ENCODE results near the gene SYK. TPM values are rescaled to one million over a fixed set of nuclear protein-coding genes. Genes with fewer than 3 reads are reported as not detected.

Gene SYK
- total and polyA plus RNA-seq, 2 of the 13 experiments (the other 11 are each of a cell fraction or from before 2014, with no cell fraction given), result not detected

- intact Hi-C loops (cut with micrococcal nuclease; ENCODE audit: unreplicated experiment), result no loop called here
- Histone ChIP-seq H3K4me3 (replicated peaks in 1 of 3; ENCODE audit: insufficient read depth in 1 of 3, low read depth in 2 of 3, low read length in 3 of 3) (no peak overlapping the region), H3K9me3 (ENCODE audit: low read length) (no peaks in the 10 kb centered on the region), H3K27me3 (ENCODE audit: control insufficient read depth in 1 of 2, insufficient read depth in 2 of 2, low read length in 2 of 2) (peaks cover 2 to 16% of the 10 kb centered on the region in 2 experiments; a peak in 2 of 5 replicates), H4K20me1 (ENCODE audit: insufficient read depth, low read length) (no peaks in the 10 kb centered on the region), H3K36me3 (replicated peaks in 1 of 2; ENCODE audit: control insufficient read depth in 1 of 2, insufficient read depth in 2 of 2, low read length in 2 of 2) (no peaks in the 10 kb centered on the region), H3K4me2 (ENCODE audit: low read depth, low read length) (no peak overlapping the region), H3K4me1 (ENCODE audit: insufficient read depth, low read length) (no peaks in the 10 kb centered on the region), H3K79me2 (ENCODE audit: insufficient read depth, low read length) (no peaks in the 10 kb centered on the region), H2AFZ (ENCODE audit: low read length) (no peak overlapping the region), H3K9ac (ENCODE audit: insufficient read depth, low read depth, low read length) (no peak overlapping the region), H3K27ac (ENCODE audit: extremely low read length, insufficient read depth, low read length) (no peak overlapping the region)
- no peak for FAIRE-seq
- DNase-seq (ENCODE audit: low spot score), result no peak
- TF ChIP-seq ZNF710 (CRISPR knock-in tag; IDR thresholded peaks at IDR 0.05; ENCODE audit: borderline replicate concordance) (no peak), ZNF460 (CRISPR knock-in tag; IDR thresholded peaks at IDR 0.05; ENCODE audit: borderline replicate concordance) (no peak)
- in situ Hi-C loops (cut with HindIII; ENCODE audit: extremely low pct_ligation_motif_present, low pct_unique_long_range_greater_than_20kb), result loop anchor here (25.0 kb wide), 1 partner anchor 618 kb away; no protein-coding TSS in a partner anchor
- no TSS peak for BruUV-seq (replicated peaks)
- ChIA-PET CTCF (ENCODE audit: low intra/inter-chr PET ratio, low total read pairs) (no interaction called here), POLR2A (no interaction called here)
- 8% methylated on average over 5 of the region's 5 CpGs for WGBS (ENCODE audit: low lambda C conversion rate)
- no peak for ATAC-seq
Measured at GRCh38 chr9:90855208-90855902, 53.7 kb downstream of the SYK start.

GRCh38 chr9:90857091-90857490 is 55.5 kb downstream of the SYK start:
- no peaks in the 10 kb centered on the region for H3K9me3 ChIP-seq (ENCODE audit: low read length)
- no peak overlapping the region for H3K27ac ChIP-seq (ENCODE audit: extremely low read length, insufficient read depth, low read length)
- ATAC-seq (no peak), DNase-seq (ENCODE audit: low spot score) (no peak), FAIRE-seq (no peak)
- no peaks in the 10 kb centered on the region for H3K79me2 ChIP-seq (ENCODE audit: insufficient read depth, low read length)
- H3K4me2 ChIP-seq (ENCODE audit: low read depth, low read length), result no peak overlapping the region
- no TSS peak for BruUV-seq (replicated peaks)
- no peak overlapping the region for H2AFZ ChIP-seq (ENCODE audit: low read length)
- H3K36me3 ChIP-seq (replicated peaks in 1 of 2; ENCODE audit: control insufficient read depth in 1 of 2, insufficient read depth in 2 of 2, low read length in 2 of 2), result no peaks in the 10 kb centered on the region
- ChIA-PET CTCF (ENCODE audit: low intra/inter-chr PET ratio, low total read pairs) (no interaction called here), POLR2A (no interaction called here)
- no peak overlapping the region for H3K9ac ChIP-seq (ENCODE audit: insufficient read depth, low read depth, low read length)
- H3K4me3 ChIP-seq (replicated peaks in 1 of 3; ENCODE audit: insufficient read depth in 1 of 3, low read depth in 2 of 3, low read length in 3 of 3), result no peak overlapping the region
- in situ Hi-C loops (cut with HindIII; ENCODE audit: extremely low pct_ligation_motif_present, low pct_unique_long_range_greater_than_20kb) (loop anchor here (25.0 kb wide), 1 partner anchor 620 kb away; no protein-coding TSS in a partner anchor), intact Hi-C loops (cut with micrococcal nuclease; ENCODE audit: unreplicated experiment) (no loop called here)
- no peaks in the 10 kb centered on the region for H4K20me1 ChIP-seq (ENCODE audit: insufficient read depth, low read length)
- peaks cover 3 to 25% of the 10 kb centered on the region in 2 experiments; a peak in 2 of 5 replicates for H3K27me3 ChIP-seq (ENCODE audit: control insufficient read depth in 1 of 2, insufficient read depth in 2 of 2, low read length in 2 of 2)
- no peaks in the 10 kb centered on the region for H3K4me1 ChIP-seq (ENCODE audit: insufficient read depth, low read length)
- WGBS (ENCODE audit: low lambda C conversion rate), result 8% methylated on average over 6 of the region's 6 CpGs
- TF ChIP-seq ESRRA (CRISPR knock-in tag; IDR thresholded peaks at IDR 0.05; ENCODE audit: low read depth) (no peak), ZBTB40 (IDR thresholded peaks at IDR 0.05) (no peak), ZBTB40 (CRISPR knock-in tag; IDR thresholded peaks at IDR 0.05) (no peak), AGO1 (IDR thresholded peaks at IDR 0.05; ENCODE audit: low read depth, low read length, poor library complexity, severe bottlenecking) (no peak)
